GM12878 (cell line): Measurements from ENCODE around the gene KRT222. TPM values are rescaled to one million over a fixed set of nuclear protein-coding genes. Genes with fewer than 3 reads are reported as not detected.

Experiments used
- ATAC-seq: fragments of 200-7000 bp; cut with Tn5 transposase; 3 replicates; pipeline ENCODE4 v1.9.1; 2020; ENCODE audit warnings: mild to moderate bottlenecking, moderate library complexity
- BruUV-seq: library from RNA; stranded (reverse); fragments of 400-500 nt; replicated peaks from 2 replicates; lab custom pipeline; 2021; lab: Mats Ljungman, UMichigan
- CTCF ChIA-PET: fragments of 300-600 bp; sonication (Branson Sonifier 250); formaldehyde crosslinking; extraction: SDS; loops from one replicate; lab custom pipeline; 2021; ENCODE audit warnings: inconsistent platforms; lab: Yijun Ruan, JAX
- POLR2A ChIA-PET: fragments of 350-600 bp; formaldehyde crosslinking; extraction: SDS; loops from one replicate; lab custom pipeline; 2021; ENCODE audit warnings: inconsistent platforms; lab: Charles Lee
- RAD21 ChIA-PET: fragments of 300-600 bp; sonication (Branson Sonifier 250); formaldehyde crosslinking; loops from one replicate; lab custom pipeline; 2023; ENCODE audit warnings: antibody characterized with exemption; ENCODE audit not compliant: unreplicated experiment; lab: Charles Lee
- SMC1A ChIA-PET: fragments of 300-600 bp; sonication (Branson Sonifier 250); formaldehyde crosslinking; loops from one replicate; lab custom pipeline; 2023; ENCODE audit not compliant: unreplicated experiment, uncharacterized antibody; lab: Charles Lee
- DNase-seq: peaks from one replicate; pipeline ENCODE4 v3.0.0-alpha.2; 2011; ENCODE audit warnings: low read depth, low spot score
- FAIRE-seq: peaks from 3 replicates; lab custom pipeline; 2011; peaks lifted over from hg19 to GRCh38; lab: Jason Lieb, UNC
- H2AFZ ChIP-seq: 2 replicates; pipeline ENCODE4 v1.6.0; 2011; ENCODE audit warnings: low read depth, low read length, control low read depth; ENCODE audit not compliant: control insufficient read depth
- H3K27ac ChIP-seq: 2 replicates; pipeline ENCODE4 v1.5.1; 2011; ENCODE audit warnings: control low read depth; ENCODE audit not compliant: control insufficient read depth, insufficient read depth
- H3K27me3 ChIP-seq, 2 experiments: replicated peaks in 1 of 2; 2 replicates each; pipeline versions ENCODE4 v1.6.0 to v1.6.1; 2011; ENCODE audit warnings: low read length in 1 of 2; ENCODE audit not compliant: control insufficient read depth in 2 of 2, insufficient read depth in 2 of 2
- H3K36me3 ChIP-seq, 2 experiments: 2 replicates each; pipeline ENCODE4 v1.5.1; 2011; ENCODE audit warnings: low read length in 1 of 2; ENCODE audit not compliant: control insufficient read depth in 2 of 2, insufficient read depth in 2 of 2
- H3K4me1 ChIP-seq: 2 replicates; pipeline ENCODE4 v1.6.1; 2011; ENCODE audit warnings: mild to moderate bottlenecking, low read length, moderate library complexity, mixed read lengths; ENCODE audit not compliant: control insufficient read depth, insufficient read depth
- H3K4me2 ChIP-seq: 2 replicates; pipeline ENCODE4 v1.6.0; 2011; ENCODE audit warnings: control low read depth; ENCODE audit not compliant: control insufficient read depth, insufficient read depth
- H3K4me3 ChIP-seq: fragments of 200-600 bp; sonication (generic); 2 replicates; pipeline ENCODE4 v1.5.1; 2016
- H3K79me2 ChIP-seq: 2 replicates; pipeline ENCODE4 v1.6.0; 2011; ENCODE audit warnings: low read length; ENCODE audit not compliant: control insufficient read depth, insufficient read depth
- H3K9ac ChIP-seq: 2 replicates; pipeline ENCODE4 v1.8.0; 2011; ENCODE audit warnings: low read length, control low read depth, mixed read lengths; ENCODE audit not compliant: control insufficient read depth, insufficient read depth
- H3K9me3 ChIP-seq: replicated peaks from 3 replicates; pipeline ENCODE4 v1.5.1; 2011; ENCODE audit warnings: mild to moderate bottlenecking, low read length; ENCODE audit not compliant: control insufficient read depth, insufficient read depth
- H4K20me1 ChIP-seq: 2 replicates; pipeline ENCODE4 v1.6.0; 2011; ENCODE audit not compliant: control insufficient read depth, insufficient read depth
- E2F8 ChIP-seq: fragments of 450-650 bp; IDR thresholded peaks from 2 replicates; pipeline ENCODE4 v1.6.1; 2018; ENCODE audit warnings: mild to moderate bottlenecking, low read depth, moderate library complexity; ENCODE audit not compliant: partially characterized antibody
- ESRRA ChIP-seq: IDR thresholded peaks from 2 replicates; pipeline ENCODE4 v1.6.1; 2012; ENCODE audit warnings: mild to moderate bottlenecking, low read length, improper control_type of control experiment
- GABPA ChIP-seq: IDR thresholded peaks from 2 replicates; pipeline ENCODE4 v1.6.1; 2014; ENCODE audit warnings: antibody characterized with exemption, low read depth, mild to moderate bottlenecking, inconsistent platforms
- KAT2A ChIP-seq: conservative IDR thresholded peaks from 2 replicates; pipeline ENCODE4 v1.6.1; 2011; ENCODE audit warnings: low read depth, low read length; ENCODE audit not compliant: control insufficient read depth
- MEF2A ChIP-seq: IDR thresholded peaks from 2 replicates; pipeline ENCODE4 v1.6.1; 2011; ENCODE audit warnings: low read depth, mild to moderate bottlenecking, low read length, moderate library complexity; ENCODE audit not compliant: insufficient read depth
- RB1 ChIP-seq: fragments of 450-650 bp; formaldehyde crosslinking; IDR thresholded peaks from 2 replicates; pipeline ENCODE4 v1.6.1; 2017; ENCODE audit warnings: mild to moderate bottlenecking, borderline replicate concordance
- TAF1 ChIP-seq: IDR thresholded peaks from 2 replicates; pipeline ENCODE4 v1.6.1; 2011; ENCODE audit warnings: mild to moderate bottlenecking, low read depth, low read length, borderline replicate concordance
- ZBTB33 ChIP-seq: fragments of 450-650 bp; IDR thresholded peaks from 2 replicates; pipeline ENCODE4 v1.6.1; 2017; ENCODE audit warnings: mild to moderate bottlenecking
- ZBTB4 ChIP-seq: fragments of 450-650 bp; formaldehyde crosslinking; IDR thresholded peaks from 2 replicates; pipeline ENCODE4 v1.4.0; 2022; ENCODE audit warnings: mild to moderate bottlenecking, moderate library complexity
- WGBS: methylation state at CpG from one replicate; pipeline ENCODE4 v1.1.6; 2016; ENCODE audit warnings: low lambda C conversion rate; ENCODE audit not compliant: insufficient replicate concordance, insufficient coverage; ENCODE audit errors: missing lambda C conversion rate; 5-methylcytosine and 5-hydroxymethylcytosine counted together
- in situ Hi-C: fragments of 300-500 bp; cut with MboI; formaldehyde crosslinking; loops from 9 replicates; pipeline ENCODE4 v1.14.3; 2018; ENCODE audit warnings: mixed read lengths
- intact Hi-C: fragments of 100-400 bp; cut with micrococcal nuclease; formaldehyde crosslinking; loops from one replicate; pipeline ENCODE4 v1.14.2; 2022; ENCODE audit not compliant: unreplicated experiment
- polyA plus RNA-seq, 11 experiments: library from polyadenylated mRNA; depleted of rRNA in 4 of 11; unstranded in 6 of 11; stranded (reverse) in 5 of 11; fragments of >200 nt; fragmentation: Nextera tagmentation in 4 of 11; fragmentation: Illumina TruSeq in 1 of 11; extraction: Ambion mirVana in 4 of 11; extraction: Trizol in 1 of 11; gene quantifications; 1 replicate in 1 of 11; 2 replicates in 10 of 11; pipeline versions ENCODE4 v1.2.1 to v1.2.3, GENCODE V29; 2011 to 2016; ENCODE audit warnings: inconsistent platforms in 2 of 11, missing spikeins in 2 of 11, low read depth in 1 of 11
- total RNA-seq, 4 experiments: library from RNA; depleted of rRNA in 3 of 4; stranded (reverse); fragments of >200 nt in 3 of 4; fragmentation: Illumina TruSeq in 1 of 4; extraction: Trizol in 1 of 4; gene quantifications; 2 replicates each; pipeline versions ENCODE4 v1.2.1 to v1.2.3, GENCODE V29; 2013 to 2021

KRT222 gene
- total and polyA plus RNA-seq, 10 of the 15 experiments (the other 5 are each of a cell fraction or from before 2014, with no cell fraction given) = 0.21 to 6.4 (median 0.54) TPM; not detected in 1

GRCh38 chr17:40658396-40658795 lies 6.6 kb downstream of the KRT222 start:
- POLR2A ChIA-PET = interaction anchor here (0.6 kb wide), 1 partner anchor 20 kb away, joined by 4 read pairs; no protein-coding TSS in a partner anchor
- FAIRE-seq (no peak), ATAC-seq (no peak), DNase-seq (no peak)
- Histone ChIP-seq H3K4me3 (no peak overlapping the region), H3K9me3 (no peaks in the 10 kb centered on the region), H3K4me1 (no peaks in the 10 kb centered on the region), H3K79me2 (no peaks in the 10 kb centered on the region), H3K36me3 (no peaks in the 10 kb centered on the region), H3K4me2 (no peak overlapping the region), H3K27me3 (peaks cover 0 to 3% of the 10 kb centered on the region in 2 experiments; a peak in 1 of 4 replicates), H3K27ac (no peak overlapping the region), H2AFZ (no peak overlapping the region), H4K20me1 (no peaks in the 10 kb centered on the region), H3K9ac (no peak overlapping the region)
- intact Hi-C loops = no loop called here
- RAD21 ChIA-PET = no interaction called here
- CTCF ChIA-PET = no interaction called here
- BruUV-seq = no TSS peak
- SMC1A ChIA-PET = no interaction called here
- in situ Hi-C loops = no loop called here
- TF ChIP-seq E2F8 = no peak

- BruUV-seq = no TSS peak
- H3K27me3 ChIP-seq = no peaks in the 10 kb centered on the region
- POLR2A ChIA-PET = interaction anchor here (0.6 kb wide), 1 partner anchor 358 kb away, joined by 3 read pairs; no protein-coding TSS in a partner anchor
- no peaks in the 10 kb centered on the region for H4K20me1 ChIP-seq
- no peak overlapping the region for H2AFZ ChIP-seq
- RAD21 ChIA-PET = no interaction called here
- H3K4me2 ChIP-seq = no peak overlapping the region
- in situ Hi-C loops (no loop called here), intact Hi-C loops (no loop called here)
- CTCF ChIA-PET = interaction anchor here (0.5 kb wide), 1 partner anchor 206 kb away, joined by 4 read pairs; no protein-coding TSS in a partner anchor
- SMC1A ChIA-PET = interaction anchor here (1.0 to 1.1 kb wide), 2 partner anchors 12 to 28 kb away, joined by 3 to 4 read pairs; no protein-coding TSS in a partner anchor
- ATAC-seq (no peak), DNase-seq (no peak), FAIRE-seq (no peak)
- no peak overlapping the region for H3K27ac ChIP-seq
- WGBS = 41% methylated on average over 5 of the region's 5 CpGs
- H3K9ac ChIP-seq = no peak overlapping the region
- H3K4me1 ChIP-seq = no peaks in the 10 kb centered on the region
- H3K36me3 ChIP-seq = no peaks in the 10 kb centered on the region
- H3K4me3 ChIP-seq = no peak overlapping the region
- peaks cover 14% of the 10 kb centered on the region for H3K79me2 ChIP-seq
- no peaks in the 10 kb centered on the region for H3K9me3 ChIP-seq
- TF ChIP-seq MEF2A (no peak), GABPA (no peak), ZBTB33 (no peak), TAF1 (no peak), KAT2A (no peak), RB1 (no peak), ESRRA (no peak), ZBTB4 (CRISPR knock-in tag) (no peak)
Measured at GRCh38 chr17:40651939-40652338, 13.0 kb downstream of the KRT222 start.
